ENCODE data around the gene PARD3. TPM values are rescaled to one million over a fixed set of nuclear protein-coding genes. Genes with fewer than 3 reads are reported as not detected.

PARD3 gene
- total RNA-seq, 1 experiment from 2014 or later, result 46.3 TPM

GRCh38 chr10:34345383-34345782, 469.7 kb downstream of the PARD3 start:
- Histone ChIP-seq H3K4me3 (replicated peaks in 1 of 2; ENCODE audit: low read depth in 1 of 2, low read length in 2 of 2) (no peak overlapping the region), H4K20me1 (ENCODE audit: insufficient read depth) (no peaks in the 10 kb centered on the region), H3K36me3 (ENCODE audit: control insufficient read depth in 1 of 2, insufficient read depth in 2 of 2, low read length in 2 of 2) (no peaks in the 10 kb centered on the region), H3K4me1 (ENCODE audit: control insufficient read depth in 1 of 2, insufficient read depth in 2 of 2, low read length in 2 of 2) (no peaks in the 10 kb centered on the region), H3K9me3 (ENCODE audit: control insufficient read depth in 1 of 2, insufficient read depth in 1 of 2, low read depth in 1 of 2, low read length in 2 of 2) (no peaks in the 10 kb centered on the region), H2AFZ (ENCODE audit: low read depth, low read length, poor library complexity, severe bottlenecking) (no peak overlapping the region), H3K9me2 (ENCODE audit: insufficient read depth) (no peaks in the 10 kb centered on the region), H3K4me2 (ENCODE audit: low read length) (no peak overlapping the region), H3K79me2 (ENCODE audit: insufficient read depth, low read length) (no peaks in the 10 kb centered on the region), H3K27me3 (ENCODE audit: insufficient read depth, low read length) (no peaks in the 10 kb centered on the region), H3K27ac (ENCODE audit: low read depth, low read length) (no peak overlapping the region), H3K9ac (ENCODE audit: low read length) (no peak overlapping the region)
- ChIA-PET RAD21 (ENCODE audit: low non-redundant PET in 1 of 2, low total read pairs in 2 of 2, uncharacterized antibody in 2 of 2, unreplicated experiment in 2 of 2) (no interaction called here), POLR2A (no interaction called here), CTCF (no interaction called here)
- intact Hi-C loops (cut with micrococcal nuclease), result no loop called here
- no peak for DNase-seq (ENCODE audit: low read depth, low spot score)
- ATAC-seq, result no peak
- BruUV-seq (replicated peaks), result no TSS peak
- TF ChIP-seq SRF (IDR thresholded peaks at IDR 0.05; ENCODE audit: low read depth) (no peak), SP1 (IDR thresholded peaks at IDR 0.05; ENCODE audit: low read depth) (no peak), ZFX (IDR thresholded peaks at IDR 0.05) (no peak), FOSL1 (IDR thresholded peaks at IDR 0.05; ENCODE audit: low read depth) (no peak)

- Histone ChIP-seq H3K4me2 (ENCODE audit: low read length) (no peak overlapping the region), H3K9me3 (ENCODE audit: control insufficient read depth in 1 of 2, insufficient read depth in 1 of 2, low read depth in 1 of 2, low read length in 2 of 2) (no peaks in the 10 kb centered on the region), H4K20me1 (ENCODE audit: insufficient read depth) (no peaks in the 10 kb centered on the region), H3K36me3 (ENCODE audit: control insufficient read depth in 1 of 2, insufficient read depth in 2 of 2, low read length in 2 of 2) (no peaks in the 10 kb centered on the region), H3K9ac (ENCODE audit: low read length) (no peak overlapping the region), H3K4me3 (replicated peaks in 1 of 2; ENCODE audit: low read depth in 1 of 2, low read length in 2 of 2) (no peak overlapping the region), H2AFZ (ENCODE audit: low read depth, low read length, poor library complexity, severe bottlenecking) (no peak overlapping the region), H3K4me1 (ENCODE audit: control insufficient read depth in 1 of 2, insufficient read depth in 2 of 2, low read length in 2 of 2) (no peaks in the 10 kb centered on the region), H3K9me2 (ENCODE audit: insufficient read depth) (no peaks in the 10 kb centered on the region), H3K79me2 (ENCODE audit: insufficient read depth, low read length) (no peaks in the 10 kb centered on the region), H3K27ac (ENCODE audit: low read depth, low read length) (no peak overlapping the region), H3K27me3 (ENCODE audit: insufficient read depth, low read length) (no peaks in the 10 kb centered on the region)
- CTCF ChIA-PET, result no interaction called here
- RAD21 ChIA-PET (ENCODE audit: low non-redundant PET in 1 of 2, low total read pairs in 2 of 2, uncharacterized antibody in 2 of 2, unreplicated experiment in 2 of 2), result interaction anchor here in 1 of 2 experiments (0.7 kb wide), 1 partner anchor 161 kb away, joined by 3 read pairs; no protein-coding TSS in a partner anchor
- POLR2A ChIA-PET, result no interaction called here
- no peak for ATAC-seq
- no TSS peak for BruUV-seq (replicated peaks)
- intact Hi-C loops (cut with micrococcal nuclease), result no loop called here
- DNase-seq (ENCODE audit: low read depth, low spot score), result no peak
- TF ChIP-seq CTCF (IDR thresholded peaks at IDR 0.05 in 2 of 3, conservative IDR thresholded peaks at IDR 0.05 in 1 of 3; ENCODE audit: borderline replicate concordance in 1 of 3, insufficient read depth in 1 of 3, low read depth in 2 of 3, low read length in 2 of 3), result no peak
- no peak for TF ChIP-seq SRF (IDR thresholded peaks at IDR 0.05; ENCODE audit: low read depth)
- TF ChIP-seq JUND (IDR thresholded peaks at IDR 0.05), result no peak
- no peak for TF ChIP-seq EZH2phosphoT487 (IDR thresholded peaks at IDR 0.05; ENCODE audit: borderline replicate concordance)
- TF ChIP-seq CEBPB (IDR thresholded peaks at IDR 0.05; ENCODE audit: low read depth), result no peak
- no peak for TF ChIP-seq YY1 (IDR thresholded peaks at IDR 0.05; ENCODE audit: extremely low read depth, insufficient replicate concordance, low read depth, low read length)
- TF ChIP-seq ZBTB33 (IDR thresholded peaks at IDR 0.05; ENCODE audit: extremely low read depth, insufficient replicate concordance, low read length), result no peak
- no peak for TF ChIP-seq ZFX (IDR thresholded peaks at IDR 0.05)
- no peak for TF ChIP-seq REST (IDR thresholded peaks at IDR 0.05; ENCODE audit: low read depth)
- no peak for TF ChIP-seq ATF3 (IDR thresholded peaks at IDR 0.05)
- no peak for TF ChIP-seq SP1 (IDR thresholded peaks at IDR 0.05; ENCODE audit: low read depth)
- TF ChIP-seq POLR2A (IDR thresholded peaks at IDR 0.05; ENCODE audit: borderline replicate concordance, extremely low read depth, insufficient read depth, insufficient read length), result no peak
- no peak for TF ChIP-seq FOSL1 (IDR thresholded peaks at IDR 0.05; ENCODE audit: low read depth)
Observed at GRCh38 chr10:34343764-34344163, 471.3 kb downstream of the PARD3 start.

Measured in HCT116 (cell line).